GM23338 (cell line): ENCODE data around the gene MDM2. TPM values are rescaled to one million over a fixed set of nuclear protein-coding genes. Genes with fewer than 3 reads are reported as not detected.

Experiments
- ATAC-seq: fragments of 200-7000 bp; cut with Tn5 transposase; 3 replicates; pipeline ENCODE4 v1.9.1; 2020
- DNase-seq: peaks from one replicate; pipeline ENCODE4 v3.0.0-alpha.2; 2015; ENCODE audit warnings: low spot score
- H2AFZ ChIP-seq: fragments of 200-600 bp; sonication (generic); 2 replicates; pipeline ENCODE4 v1.8.0; 2016; ENCODE audit warnings: antibody characterized with exemption, mild to moderate bottlenecking, moderate library complexity
- H3F3A ChIP-seq: fragments of 200-600 bp; sonication (generic); replicated peaks from 2 replicates; pipeline ENCODE4 v1.8.0; 2017; ENCODE audit warnings: antibody characterized with exemption, mixed run types, low read depth
- H3K27ac ChIP-seq: fragments of 200-600 bp; sonication (generic); 2 replicates; pipeline ENCODE4 v1.6.1; 2016; ENCODE audit warnings: low read depth
- H3K27me3 ChIP-seq: fragments of 200-600 bp; sonication (generic); 2 replicates; pipeline ENCODE4 v1.8.0; 2016; ENCODE audit warnings: mild to moderate bottlenecking, mixed run types, moderate library complexity; ENCODE audit not compliant: insufficient read depth
- H3K36me3 ChIP-seq: fragments of 200-600 bp; sonication (generic); 2 replicates; pipeline ENCODE4 v1.8.0; 2016; ENCODE audit warnings: mild to moderate bottlenecking; ENCODE audit not compliant: insufficient read depth
- H3K4me1 ChIP-seq: fragments of 200-600 bp; sonication (generic); 2 replicates; pipeline ENCODE4 v1.8.0; 2016; ENCODE audit warnings: mild to moderate bottlenecking, moderate library complexity; ENCODE audit not compliant: insufficient read depth
- H3K4me2 ChIP-seq: fragments of 200-600 bp; sonication (generic); 2 replicates; pipeline ENCODE4 v1.7.1; 2017; ENCODE audit warnings: mixed run types
- H3K4me3 ChIP-seq: fragments of 200-600 bp; sonication (generic); 2 replicates; pipeline ENCODE4 v1.6.1; 2016; ENCODE audit warnings: mixed run types
- H3K79me2 ChIP-seq: fragments of 200-600 bp; sonication (generic); replicated peaks from 2 replicates; pipeline ENCODE4 v1.8.0; 2017; ENCODE audit warnings: mild to moderate bottlenecking; ENCODE audit not compliant: insufficient read depth
- H3K9me2 ChIP-seq: fragments of 200-600 bp; sonication (generic); 2 replicates; pipeline ENCODE4 v1.8.0; 2017; ENCODE audit not compliant: insufficient read depth
- H4K20me1 ChIP-seq: fragments of 200-600 bp; sonication (generic); replicated peaks from 2 replicates; pipeline ENCODE4 v1.8.0; 2017; ENCODE audit warnings: mild to moderate bottlenecking; ENCODE audit not compliant: insufficient read depth
- H3K27ac Mint-ChIP-seq: 2 replicates; pipeline ENCODE4 v1.8.0; 2020; ENCODE audit warnings: inconsistent platforms, mild to moderate bottlenecking, moderate library complexity, mixed read lengths
- H3K27me3 Mint-ChIP-seq: 3 replicates; pipeline ENCODE4 v1.8.0; 2022; ENCODE audit warnings: low read depth, mild to moderate bottlenecking, moderate library complexity, mixed read lengths, inconsistent platforms; ENCODE audit not compliant: insufficient read depth, poor library complexity
- H3K36me3 Mint-ChIP-seq: 3 replicates; pipeline ENCODE4 v1.8.0; 2021; ENCODE audit warnings: low read depth, mild to moderate bottlenecking, inconsistent platforms, moderate library complexity, mixed read lengths
- H3K4me1 Mint-ChIP-seq: 3 replicates; pipeline ENCODE4 v1.8.0; 2020; ENCODE audit warnings: mild to moderate bottlenecking, inconsistent platforms, mixed read lengths
- H3K4me3 Mint-ChIP-seq: 3 replicates; pipeline ENCODE4 v1.8.0; 2021; ENCODE audit warnings: moderate library complexity, mild to moderate bottlenecking, inconsistent platforms, mixed read lengths
- H3K9me3 Mint-ChIP-seq: 3 replicates; pipeline ENCODE4 v1.8.0; 2020; ENCODE audit warnings: moderate library complexity, mild to moderate bottlenecking, inconsistent platforms, mixed read lengths
- CREB1 ChIP-seq: fragments of 250-450 bp; sonication (Bioruptor Pico); IDR thresholded peaks from 2 replicates; pipeline ENCODE4 v1.5.0; 2020; ENCODE audit warnings: low read depth, mild to moderate bottlenecking, moderate library complexity
- EZH2 ChIP-seq: fragments of 200-600 bp; sonication (generic); IDR thresholded peaks from one replicate; pipeline ENCODE4 v1.8.0; 2017; ENCODE audit warnings: antibody characterized with exemption, mild to moderate bottlenecking, low read depth; ENCODE audit not compliant: unreplicated experiment
- EZH2phosphoT487 ChIP-seq: fragments of 200-600 bp; sonication (generic); IDR thresholded peaks from one replicate; pipeline ENCODE4 v1.8.1; 2018; ENCODE audit warnings: antibody characterized with exemption; ENCODE audit not compliant: unreplicated experiment
- JUNB ChIP-seq: IDR thresholded peaks from one replicate; pipeline ENCODE4 v1.6.1; 2016; ENCODE audit warnings: antibody characterized with exemption; ENCODE audit not compliant: unreplicated experiment
- NANOG ChIP-seq: IDR thresholded peaks from 2 replicates; pipeline ENCODE4 v1.6.1; 2016; ENCODE audit warnings: antibody characterized with exemption, borderline replicate concordance
- POLR2AphosphoS5 ChIP-seq: IDR thresholded peaks from 2 replicates; pipeline ENCODE4 v1.6.1; 2016; ENCODE audit warnings: antibody characterized with exemption, low read depth
- STAT1 ChIP-seq: IDR thresholded peaks from one replicate; pipeline ENCODE4 v1.6.1; 2016; ENCODE audit warnings: antibody characterized with exemption; ENCODE audit not compliant: unreplicated experiment
- ZNF114 ChIP-seq: fragments of 250-450 bp; sonication (Bioruptor Pico); IDR thresholded peaks from 2 replicates; pipeline ENCODE4 v1.5.0; 2020; ENCODE audit warnings: mild to moderate bottlenecking, moderate library complexity
- ZNF331 ChIP-seq: fragments of 250-450 bp; sonication (Bioruptor Pico); IDR thresholded peaks from 2 replicates; pipeline ENCODE4 v1.5.0; 2020; ENCODE audit warnings: low read depth, mild to moderate bottlenecking, moderate library complexity
- polyA plus RNA-seq: library from polyadenylated mRNA; unstranded; fragments of >200 nt; fragmentation: Nextera tagmentation; extraction: Ambion mirVana; gene quantifications from 2 replicates; pipeline ENCODE4 v1.2.1, GENCODE V29; 2016
- total RNA-seq: library from RNA; depleted of rRNA; stranded (reverse); fragments of >200 nt; shearing (Covaris generic); gene quantifications from 2 replicates; pipeline ENCODE4 v1.2.3, GENCODE V29; 2014
- TF ChIP-seq, protein P1 (sequence below): fragments of 250-450 bp; sonication (Bioruptor Pico); IDR thresholded peaks from 2 replicates; pipeline ENCODE4 v1.5.0; 2020; ENCODE audit warnings: mild to moderate bottlenecking, moderate library complexity
- TF ChIP-seq, protein P2 (sequence below): IDR thresholded peaks from one replicate; pipeline ENCODE4 v1.6.1; 2018; ENCODE audit warnings: antibody characterized with exemption; ENCODE audit not compliant: unreplicated experiment
- TF ChIP-seq, protein P3 (sequence below): IDR thresholded peaks from 2 replicates; pipeline ENCODE4 v1.6.1; 2016; ENCODE audit warnings: antibody characterized with exemption
- TF ChIP-seq, protein P4 (sequence below), 2 experiments: fragments of 200-600 bp in 1 of 2; sonication (generic) in 1 of 2; conservative IDR thresholded peaks; 2 replicates each; pipeline versions ENCODE4 v1.5.1 to v1.6.1; 2016 to 2017; ENCODE audit warnings: antibody characterized with exemption in 2 of 2, low read depth in 2 of 2, mild to moderate bottlenecking in 2 of 2, moderate library complexity in 1 of 2

MDM2 gene
- total and polyA plus RNA-seq, 2 experiments from 2014 or later = 105 to 136 TPM

DNA sequence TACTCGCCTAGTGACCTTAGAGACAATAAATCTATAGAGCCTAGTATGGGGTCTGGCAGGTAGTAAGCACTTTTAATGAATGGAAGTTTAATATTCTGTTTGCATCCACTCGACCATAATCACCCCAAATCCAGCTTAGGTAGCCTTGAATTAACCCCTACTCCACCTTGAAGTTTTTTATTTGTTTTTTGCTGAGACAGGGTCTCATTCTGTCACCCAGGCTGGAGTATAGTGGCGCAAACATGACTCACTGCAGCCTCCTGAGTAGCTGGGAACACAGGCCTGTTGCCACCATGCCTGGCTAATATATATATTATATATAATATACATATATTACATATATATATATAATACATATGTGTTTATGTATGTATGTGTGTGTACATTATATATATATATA lies 38.8 kb downstream of the MDM2 start:
- Histone ChIP-seq H3K4me3 (no peak overlapping the region), H3K9me2 (no peaks in the 10 kb centered on the region), H3F3A (no peaks in the 10 kb centered on the region), H3K27me3 (no peaks in the 10 kb centered on the region), H4K20me1 (0 out of 2 replicates have a peak, but pooled peaks cover 2% of the 10 kb centered on the region), H3K27ac (no peak overlapping the region), H3K4me1 (no peaks in the 10 kb centered on the region), H3K4me2 (no peak overlapping the region), H3K36me3 (peaks cover 7% of the 10 kb centered on the region; the same call in 1 of the 2 replicates), H3K79me2 (no peaks in the 10 kb centered on the region), H2AFZ (no peak overlapping the region)
- Mint-ChIP-seq H3K4me3 (no peak overlapping the region), H3K27ac (no peak overlapping the region), H3K9me3 (no peaks in the 10 kb centered on the region), H3K4me1 (no peaks in the 10 kb centered on the region), H3K27me3 (no peaks in the 10 kb centered on the region), H3K36me3 (peaks cover 17% of the 10 kb centered on the region; the same call in 2 of the 3 replicates)
- ATAC-seq = no peak
- DNase-seq = no peak
- no peak for TF ChIP-seq JUNB
- TF ChIP-seq, protein P1, sequence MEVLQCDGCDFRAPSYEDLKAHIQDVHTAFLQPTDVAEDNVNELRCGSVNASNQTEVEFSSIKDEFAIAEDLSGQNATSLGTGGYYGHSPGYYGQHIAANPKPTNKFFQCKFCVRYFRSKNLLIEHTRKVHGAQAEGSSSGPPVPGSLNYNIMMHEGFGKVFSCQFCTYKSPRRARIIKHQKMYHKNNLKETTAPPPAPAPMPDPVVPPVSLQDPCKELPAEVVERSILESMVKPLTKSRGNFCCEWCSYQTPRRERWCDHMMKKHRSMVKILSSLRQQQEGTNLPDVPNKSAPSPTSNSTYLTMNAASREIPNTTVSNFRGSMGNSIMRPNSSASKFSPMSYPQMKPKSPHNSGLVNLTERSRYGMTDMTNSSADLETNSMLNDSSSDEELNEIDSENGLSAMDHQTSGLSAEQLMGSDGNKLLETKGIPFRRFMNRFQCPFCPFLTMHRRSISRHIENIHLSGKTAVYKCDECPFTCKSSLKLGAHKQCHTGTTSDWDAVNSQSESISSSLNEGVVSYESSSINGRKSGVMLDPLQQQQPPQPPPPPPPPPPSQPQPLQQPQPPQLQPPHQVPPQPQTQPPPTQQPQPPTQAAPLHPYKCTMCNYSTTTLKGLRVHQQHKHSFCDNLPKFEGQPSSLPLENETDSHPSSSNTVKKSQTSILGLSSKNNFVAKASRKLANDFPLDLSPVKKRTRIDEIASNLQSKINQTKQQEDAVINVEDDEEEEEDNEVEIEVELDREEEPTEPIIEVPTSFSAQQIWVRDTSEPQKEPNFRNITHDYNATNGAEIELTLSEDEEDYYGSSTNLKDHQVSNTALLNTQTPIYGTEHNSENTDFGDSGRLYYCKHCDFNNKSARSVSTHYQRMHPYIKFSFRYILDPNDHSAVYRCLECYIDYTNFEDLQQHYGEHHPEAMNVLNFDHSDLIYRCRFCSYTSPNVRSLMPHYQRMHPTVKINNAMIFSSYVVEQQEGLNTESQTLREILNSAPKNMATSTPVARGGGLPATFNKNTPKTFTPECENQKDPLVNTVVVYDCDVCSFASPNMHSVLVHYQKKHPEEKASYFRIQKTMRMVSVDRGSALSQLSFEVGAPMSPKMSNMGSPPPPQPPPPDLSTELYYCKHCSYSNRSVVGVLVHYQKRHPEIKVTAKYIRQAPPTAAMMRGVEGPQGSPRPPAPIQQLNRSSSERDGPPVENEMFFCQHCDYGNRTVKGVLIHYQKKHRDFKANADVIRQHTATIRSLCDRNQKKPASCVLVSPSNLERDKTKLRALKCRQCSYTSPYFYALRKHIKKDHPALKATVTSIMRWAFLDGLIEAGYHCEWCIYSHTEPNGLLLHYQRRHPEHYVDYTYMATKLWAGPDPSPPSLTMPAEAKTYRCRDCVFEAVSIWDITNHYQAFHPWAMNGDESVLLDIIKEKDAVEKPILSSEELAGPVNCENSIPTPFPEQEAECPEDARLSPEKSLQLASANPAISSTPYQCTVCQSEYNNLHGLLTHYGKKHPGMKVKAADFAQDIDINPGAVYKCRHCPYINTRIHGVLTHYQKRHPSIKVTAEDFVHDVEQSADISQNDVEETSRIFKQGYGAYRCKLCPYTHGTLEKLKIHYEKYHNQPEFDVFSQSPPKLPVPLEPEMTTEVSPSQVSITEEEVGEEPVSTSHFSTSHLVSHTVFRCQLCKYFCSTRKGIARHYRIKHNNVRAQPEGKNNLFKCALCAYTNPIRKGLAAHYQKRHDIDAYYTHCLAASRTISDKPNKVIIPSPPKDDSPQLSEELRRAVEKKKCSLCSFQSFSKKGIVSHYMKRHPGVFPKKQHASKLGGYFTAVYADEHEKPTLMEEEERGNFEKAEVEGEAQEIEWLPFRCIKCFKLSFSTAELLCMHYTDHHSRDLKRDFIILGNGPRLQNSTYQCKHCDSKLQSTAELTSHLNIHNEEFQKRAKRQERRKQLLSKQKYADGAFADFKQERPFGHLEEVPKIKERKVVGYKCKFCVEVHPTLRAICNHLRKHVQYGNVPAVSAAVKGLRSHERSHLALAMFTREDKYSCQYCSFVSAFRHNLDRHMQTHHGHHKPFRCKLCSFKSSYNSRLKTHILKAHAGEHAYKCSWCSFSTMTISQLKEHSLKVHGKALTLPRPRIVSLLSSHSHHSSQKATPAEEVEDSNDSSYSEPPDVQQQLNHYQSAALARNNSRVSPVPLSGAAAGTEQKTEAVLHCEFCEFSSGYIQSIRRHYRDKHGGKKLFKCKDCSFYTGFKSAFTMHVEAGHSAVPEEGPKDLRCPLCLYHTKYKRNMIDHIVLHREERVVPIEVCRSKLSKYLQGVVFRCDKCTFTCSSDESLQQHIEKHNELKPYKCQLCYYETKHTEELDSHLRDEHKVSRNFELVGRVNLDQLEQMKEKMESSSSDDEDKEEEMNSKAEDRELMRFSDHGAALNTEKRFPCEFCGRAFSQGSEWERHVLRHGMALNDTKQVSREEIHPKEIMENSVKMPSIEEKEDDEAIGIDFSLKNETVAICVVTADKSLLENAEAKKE (CRISPR knock-in tag) = no peak
- TF ChIP-seq, protein P2, sequence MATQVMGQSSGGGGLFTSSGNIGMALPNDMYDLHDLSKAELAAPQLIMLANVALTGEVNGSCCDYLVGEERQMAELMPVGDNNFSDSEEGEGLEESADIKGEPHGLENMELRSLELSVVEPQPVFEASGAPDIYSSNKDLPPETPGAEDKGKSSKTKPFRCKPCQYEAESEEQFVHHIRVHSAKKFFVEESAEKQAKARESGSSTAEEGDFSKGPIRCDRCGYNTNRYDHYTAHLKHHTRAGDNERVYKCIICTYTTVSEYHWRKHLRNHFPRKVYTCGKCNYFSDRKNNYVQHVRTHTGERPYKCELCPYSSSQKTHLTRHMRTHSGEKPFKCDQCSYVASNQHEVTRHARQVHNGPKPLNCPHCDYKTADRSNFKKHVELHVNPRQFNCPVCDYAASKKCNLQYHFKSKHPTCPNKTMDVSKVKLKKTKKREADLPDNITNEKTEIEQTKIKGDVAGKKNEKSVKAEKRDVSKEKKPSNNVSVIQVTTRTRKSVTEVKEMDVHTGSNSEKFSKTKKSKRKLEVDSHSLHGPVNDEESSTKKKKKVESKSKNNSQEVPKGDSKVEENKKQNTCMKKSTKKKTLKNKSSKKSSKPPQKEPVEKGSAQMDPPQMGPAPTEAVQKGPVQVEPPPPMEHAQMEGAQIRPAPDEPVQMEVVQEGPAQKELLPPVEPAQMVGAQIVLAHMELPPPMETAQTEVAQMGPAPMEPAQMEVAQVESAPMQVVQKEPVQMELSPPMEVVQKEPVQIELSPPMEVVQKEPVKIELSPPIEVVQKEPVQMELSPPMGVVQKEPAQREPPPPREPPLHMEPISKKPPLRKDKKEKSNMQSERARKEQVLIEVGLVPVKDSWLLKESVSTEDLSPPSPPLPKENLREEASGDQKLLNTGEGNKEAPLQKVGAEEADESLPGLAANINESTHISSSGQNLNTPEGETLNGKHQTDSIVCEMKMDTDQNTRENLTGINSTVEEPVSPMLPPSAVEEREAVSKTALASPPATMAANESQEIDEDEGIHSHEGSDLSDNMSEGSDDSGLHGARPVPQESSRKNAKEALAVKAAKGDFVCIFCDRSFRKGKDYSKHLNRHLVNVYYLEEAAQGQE = no peak
- no peak for TF ChIP-seq EZH2phosphoT487
- no peak for TF ChIP-seq NANOG
- TF ChIP-seq EZH2 = no peak
- TF ChIP-seq, protein P3, sequence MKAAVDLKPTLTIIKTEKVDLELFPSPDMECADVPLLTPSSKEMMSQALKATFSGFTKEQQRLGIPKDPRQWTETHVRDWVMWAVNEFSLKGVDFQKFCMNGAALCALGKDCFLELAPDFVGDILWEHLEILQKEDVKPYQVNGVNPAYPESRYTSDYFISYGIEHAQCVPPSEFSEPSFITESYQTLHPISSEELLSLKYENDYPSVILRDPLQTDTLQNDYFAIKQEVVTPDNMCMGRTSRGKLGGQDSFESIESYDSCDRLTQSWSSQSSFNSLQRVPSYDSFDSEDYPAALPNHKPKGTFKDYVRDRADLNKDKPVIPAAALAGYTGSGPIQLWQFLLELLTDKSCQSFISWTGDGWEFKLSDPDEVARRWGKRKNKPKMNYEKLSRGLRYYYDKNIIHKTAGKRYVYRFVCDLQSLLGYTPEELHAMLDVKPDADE = no peak
- TF ChIP-seq POLR2AphosphoS5 = no peak
- no peak for TF ChIP-seq ZNF331 (CRISPR knock-in tag)
- TF ChIP-seq STAT1 = no peak
- TF ChIP-seq, protein P4, sequence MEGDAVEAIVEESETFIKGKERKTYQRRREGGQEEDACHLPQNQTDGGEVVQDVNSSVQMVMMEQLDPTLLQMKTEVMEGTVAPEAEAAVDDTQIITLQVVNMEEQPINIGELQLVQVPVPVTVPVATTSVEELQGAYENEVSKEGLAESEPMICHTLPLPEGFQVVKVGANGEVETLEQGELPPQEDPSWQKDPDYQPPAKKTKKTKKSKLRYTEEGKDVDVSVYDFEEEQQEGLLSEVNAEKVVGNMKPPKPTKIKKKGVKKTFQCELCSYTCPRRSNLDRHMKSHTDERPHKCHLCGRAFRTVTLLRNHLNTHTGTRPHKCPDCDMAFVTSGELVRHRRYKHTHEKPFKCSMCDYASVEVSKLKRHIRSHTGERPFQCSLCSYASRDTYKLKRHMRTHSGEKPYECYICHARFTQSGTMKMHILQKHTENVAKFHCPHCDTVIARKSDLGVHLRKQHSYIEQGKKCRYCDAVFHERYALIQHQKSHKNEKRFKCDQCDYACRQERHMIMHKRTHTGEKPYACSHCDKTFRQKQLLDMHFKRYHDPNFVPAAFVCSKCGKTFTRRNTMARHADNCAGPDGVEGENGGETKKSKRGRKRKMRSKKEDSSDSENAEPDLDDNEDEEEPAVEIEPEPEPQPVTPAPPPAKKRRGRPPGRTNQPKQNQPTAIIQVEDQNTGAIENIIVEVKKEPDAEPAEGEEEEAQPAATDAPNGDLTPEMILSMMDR (conservative IDR thresholded peaks at IDR 0.05; ENCODE audit: low read depth in 2 of 2) = no peak
- TF ChIP-seq CREB1 (CRISPR knock-in tag) = no peak
- TF ChIP-seq ZNF114 = no peak
